LoVo (cell line): ENCODE results near the gene TOP3A.

Experiments used
- DNase-seq: peaks from one replicate; pipeline ENCODE4 v3.0.0-alpha.2; 2016; ENCODE audit warnings: low spot score

Gene TOP3A

GRCh38 chr17:18230288-18231141 is 84.3 kb downstream of the TOP3A start:
- no peak for DNase-seq

- DNase-seq = no peak
Observed at GRCh38 chr17:18229771-18230170, 85.0 kb downstream of the TOP3A start.

- DNase-seq = no peak
Observed at GRCh38 chr17:18229254-18229653, 85.5 kb downstream of the TOP3A start.

- DNase-seq = no peak
Observed at GRCh38 chr17:18228176-18228682, 86.6 kb downstream of the TOP3A start.

GRCh38 chr17:18227635-18228034 is 87.2 kb downstream of the TOP3A start:
- no peak for DNase-seq

- DNase-seq = no peak
Observed at GRCh38 chr17:18226284-18226945, 88.4 kb downstream of the TOP3A start.

GRCh38 chr17:18225642-18226283 is 89.0 kb downstream of the TOP3A start:
- DNase-seq = no peak

- DNase-seq = peak; percentile 95
Observed at GRCh38 chr17:18225121-18225641, 89.6 kb downstream of the TOP3A start, which contains the start of gene LLGL1. LLGL1 (plus strand) TSS chr17:18225635; CDS start chr17:18225683, 48 bp downstream.

GRCh38 chr17:18224387-18225120 is 90.2 kb downstream of the TOP3A start:
- DNase-seq = no peak

- no peak for DNase-seq
Observed at GRCh38 chr17:18224053-18224386, 90.8 kb downstream of the TOP3A start.
